HEK293 (cell line): Measurements from ENCODE around the gene GALNT2.

ENCODE experiments used
- CTCF ChIA-PET: fragments of 350-600 bp; formaldehyde crosslinking; extraction: SDS; loops from one replicate; lab custom pipeline; 2021; ENCODE audit warnings: antibody characterized with exemption; lab: Yijun Ruan, JAX
- POLR2A ChIA-PET: fragments of 300-600 bp; formaldehyde crosslinking; extraction: SDS; loops from one replicate; lab custom pipeline; 2020; ENCODE audit warnings: antibody characterized with exemption, inconsistent platforms; lab: Yijun Ruan, JAX
- H3K27ac ChIP-seq: fragments of 200-500 bp; sonication (Bioruptor generic); 2 replicates; pipeline ENCODE4 v1.5.1; 2014; ENCODE audit warnings: low read depth, low read length, control low read depth, inconsistent platforms; ENCODE audit errors: extremely low read depth
- H3K36me3 ChIP-seq, 2 experiments: fragments of 200-500 bp in 1 of 2; sonication (Bioruptor generic) in 1 of 2; 1 replicate in 1 of 2; 2 replicates in 1 of 2; pipeline ENCODE4 v1.5.1; 2014 to 2017; ENCODE audit warnings: inconsistent platforms in 2 of 2, low read length in 2 of 2; ENCODE audit not compliant: control insufficient read depth in 2 of 2, insufficient read depth in 1 of 2
- H3K4me1 ChIP-seq: fragments of 200-500 bp; sonication (Bioruptor generic); 2 replicates; pipeline ENCODE4 v1.5.1; 2014; ENCODE audit warnings: mild to moderate bottlenecking, low read length, inconsistent platforms; ENCODE audit not compliant: control insufficient read depth, insufficient read depth
- H3K4me3 ChIP-seq: 2 replicates; pipeline ENCODE4 v1.5.1; 2011; ENCODE audit warnings: low read depth, mild to moderate bottlenecking, control low read depth, low read length, moderate library complexity
- H3K9me3 ChIP-seq: fragments of 200-500 bp; sonication (Bioruptor generic); 2 replicates; pipeline ENCODE4 v1.5.1; 2014; ENCODE audit warnings: low read depth, low read length, inconsistent platforms; ENCODE audit not compliant: control insufficient read depth, insufficient read depth
- CTCF ChIP-seq: fragments of 450-650 bp; formaldehyde crosslinking; IDR thresholded peaks from 2 replicates; pipeline ENCODE4 v1.5.1; 2016; ENCODE audit warnings: missing biosample characterization, missing genetic modification characterization
- ELK4 ChIP-seq: IDR thresholded peaks from 2 replicates; pipeline ENCODE4 v1.6.1; 2011; ENCODE audit warnings: mild to moderate bottlenecking, low read depth, low read length, borderline replicate concordance
- GLIS1 ChIP-seq: fragments of 450-650 bp; formaldehyde crosslinking; IDR thresholded peaks from 2 replicates; pipeline ENCODE4 v1.5.1; 2016; ENCODE audit warnings: missing biosample characterization, missing genetic modification characterization
- KLF7 ChIP-seq: fragments of 450-650 bp; formaldehyde crosslinking; IDR thresholded peaks from 2 replicates; pipeline ENCODE4 v1.5.1; 2016; ENCODE audit warnings: missing biosample characterization, missing genetic modification characterization, borderline replicate concordance
- OVOL3 ChIP-seq: fragments of 450-650 bp; formaldehyde crosslinking; IDR thresholded peaks from 2 replicates; pipeline ENCODE4 v1.5.1; 2016; ENCODE audit warnings: missing biosample characterization, missing genetic modification characterization
- TCF7L2 ChIP-seq: IDR thresholded peaks from 2 replicates; pipeline ENCODE4 v1.6.1; 2011; ENCODE audit warnings: low read depth, mild to moderate bottlenecking, inconsistent platforms, low read length, moderate library complexity, borderline replicate concordance
- ZBTB17 ChIP-seq: fragments of 450-650 bp; formaldehyde crosslinking; IDR thresholded peaks from 2 replicates; pipeline ENCODE4 v1.5.1; 2016; ENCODE audit warnings: missing biosample characterization, missing genetic modification characterization
- ZBTB26 ChIP-seq: fragments of 450-650 bp; formaldehyde crosslinking; optimal IDR thresholded peaks from 2 replicates; pipeline ENCODE3; 2016; ENCODE audit warnings: missing biosample characterization, mild to moderate bottlenecking, missing genetic modification characterization
- ZBTB7A ChIP-seq: fragments of 450-650 bp; formaldehyde crosslinking; IDR thresholded peaks from 2 replicates; pipeline ENCODE4 v1.5.1; 2016; ENCODE audit warnings: low read depth, missing biosample characterization, missing genetic modification characterization
- ZNF10 ChIP-seq: fragments of 450-650 bp; formaldehyde crosslinking; IDR thresholded peaks from 2 replicates; pipeline ENCODE4 v1.5.1; 2017; ENCODE audit warnings: missing biosample characterization, missing genetic modification characterization
- ZNF184 ChIP-seq: fragments of 450-650 bp; IDR thresholded peaks from 2 replicates; pipeline ENCODE4 v1.5.1; 2018; ENCODE audit warnings: missing biosample characterization, mild to moderate bottlenecking, missing genetic modification characterization
- ZNF211 ChIP-seq: fragments of 450-650 bp; formaldehyde crosslinking; IDR thresholded peaks from 2 replicates; pipeline ENCODE4 v1.5.1; 2016; ENCODE audit warnings: low read depth, missing biosample characterization, missing genetic modification characterization
- ZNF214 ChIP-seq: fragments of 450-650 bp; formaldehyde crosslinking; IDR thresholded peaks from 2 replicates; pipeline ENCODE4 v1.5.1; 2017; ENCODE audit warnings: missing biosample characterization, mild to moderate bottlenecking, missing genetic modification characterization, borderline replicate concordance
- ZNF23 ChIP-seq: fragments of 450-650 bp; formaldehyde crosslinking; IDR thresholded peaks from 2 replicates; pipeline ENCODE4 v1.5.1; 2016; ENCODE audit warnings: missing biosample characterization, missing genetic modification characterization, borderline replicate concordance
- ZNF239 ChIP-seq: fragments of 450-650 bp; formaldehyde crosslinking; IDR thresholded peaks from 2 replicates; pipeline ENCODE4 v1.5.1; 2016; ENCODE audit warnings: missing biosample characterization, missing genetic modification characterization
- ZNF248 ChIP-seq: fragments of 450-650 bp; formaldehyde crosslinking; IDR thresholded peaks from 2 replicates; pipeline ENCODE4 v1.5.1; 2017; ENCODE audit warnings: missing biosample characterization, missing genetic modification characterization
- ZNF324 ChIP-seq: fragments of 450-650 bp; formaldehyde crosslinking; IDR thresholded peaks from 2 replicates; pipeline ENCODE4 v1.5.1; 2016; ENCODE audit warnings: missing biosample characterization, missing genetic modification characterization
- ZNF501 ChIP-seq: fragments of 450-650 bp; formaldehyde crosslinking; IDR thresholded peaks from 2 replicates; pipeline ENCODE4 v1.5.1; 2016; ENCODE audit warnings: missing biosample characterization, missing genetic modification characterization
- ZNF548 ChIP-seq: fragments of 450-650 bp; formaldehyde crosslinking; IDR thresholded peaks from 2 replicates; pipeline ENCODE4 v1.5.1; 2016; ENCODE audit warnings: missing biosample characterization, missing genetic modification characterization
- ZNF555 ChIP-seq: fragments of 450-650 bp; formaldehyde crosslinking; conservative IDR thresholded peaks from 2 replicates; pipeline ENCODE4 v1.5.1; 2017; ENCODE audit warnings: missing biosample characterization, mild to moderate bottlenecking, missing genetic modification characterization, inconsistent platforms
- ZNF623 ChIP-seq: fragments of 450-650 bp; formaldehyde crosslinking; IDR thresholded peaks from 2 replicates; pipeline ENCODE4 v1.5.1; 2016; ENCODE audit warnings: missing biosample characterization, missing genetic modification characterization
- ZNF654 ChIP-seq: fragments of 450-650 bp; formaldehyde crosslinking; IDR thresholded peaks from 2 replicates; pipeline ENCODE4 v1.5.1; 2016; ENCODE audit warnings: low read depth, missing biosample characterization, missing genetic modification characterization
- ZNF701 ChIP-seq: fragments of 450-650 bp; formaldehyde crosslinking; IDR thresholded peaks from 2 replicates; pipeline ENCODE4 v1.5.1; 2016; ENCODE audit warnings: missing biosample characterization, missing genetic modification characterization
- ZNF747 ChIP-seq: fragments of 450-650 bp; formaldehyde crosslinking; IDR thresholded peaks from 2 replicates; pipeline ENCODE4 v1.5.1; 2016; ENCODE audit warnings: missing biosample characterization, missing genetic modification characterization
- ZNF837 ChIP-seq: fragments of 450-650 bp; formaldehyde crosslinking; IDR thresholded peaks from 2 replicates; pipeline ENCODE4 v1.5.1; 2016; ENCODE audit warnings: missing biosample characterization, missing genetic modification characterization
- TF ChIP-seq, protein P1 (sequence below): fragments of 450-650 bp; formaldehyde crosslinking; IDR thresholded peaks from 2 replicates; pipeline ENCODE4 v1.5.1; 2016; ENCODE audit warnings: missing biosample characterization, missing genetic modification characterization
- TF ChIP-seq, protein P2 (sequence below): fragments of 450-650 bp; formaldehyde crosslinking; IDR thresholded peaks from 2 replicates; pipeline ENCODE4 v1.5.1; 2016; ENCODE audit warnings: missing biosample characterization, missing genetic modification characterization
- TF ChIP-seq, protein P3 (sequence below): fragments of 450-650 bp; formaldehyde crosslinking; IDR thresholded peaks from 2 replicates; pipeline ENCODE4 v1.5.1; 2016; ENCODE audit warnings: missing biosample characterization, missing genetic modification characterization

The GALNT2 gene

GRCh38 chr1:230230273-230230672 is 163.2 kb downstream of the GALNT2 start:
- no peaks in the 10 kb centered on the region for H3K4me1 ChIP-seq
- H3K36me3 ChIP-seq, result no peaks in the 10 kb centered on the region
- POLR2A ChIA-PET, result no interaction called here
- TF ChIP-seq, protein P1, sequence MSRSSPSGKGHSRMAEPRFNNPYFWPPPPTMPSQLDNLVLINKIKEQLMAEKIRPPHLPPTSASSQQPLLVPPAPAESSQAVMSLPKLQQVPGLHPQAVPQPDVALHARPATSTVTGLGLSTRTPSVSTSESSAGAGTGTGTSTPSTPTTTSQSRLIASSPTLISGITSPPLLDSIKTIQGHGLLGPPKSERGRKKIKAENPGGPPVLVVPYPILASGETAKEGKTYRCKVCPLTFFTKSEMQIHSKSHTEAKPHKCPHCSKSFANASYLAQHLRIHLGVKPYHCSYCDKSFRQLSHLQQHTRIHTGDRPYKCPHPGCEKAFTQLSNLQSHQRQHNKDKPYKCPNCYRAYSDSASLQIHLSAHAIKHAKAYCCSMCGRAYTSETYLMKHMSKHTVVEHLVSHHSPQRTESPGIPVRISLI (tag by site-specific recombination), result no peak
- TF ChIP-seq GLIS1, result no peak
- no peak for TF ChIP-seq ZBTB17
- no peak for TF ChIP-seq ZNF248 (tag by site-specific recombination)
- TF ChIP-seq ZNF747, result no peak
- no peak for TF ChIP-seq CTCF (tag by site-specific recombination)
- TF ChIP-seq ZNF324 (tag by site-specific recombination), result no peak
- no peak for TF ChIP-seq ZNF623 (tag by site-specific recombination)
- TF ChIP-seq ZBTB7A (tag by site-specific recombination), result no peak
- no peak overlapping the region for H3K4me3 ChIP-seq
- CTCF ChIA-PET, result no interaction called here
- H3K9me3 ChIP-seq, result no peaks in the 10 kb centered on the region
- no peak overlapping the region for H3K27ac ChIP-seq

- no peaks in the 10 kb centered on the region for H3K4me1 ChIP-seq
- ChIA-PET POLR2A (no interaction called here), CTCF (interaction anchor here (0.6 kb wide), 1 partner anchor 8 kb away, joined by 3 read pairs; no protein-coding TSS in a partner anchor)
- H3K27ac ChIP-seq, result no peak overlapping the region
- TF ChIP-seq, protein P2, sequence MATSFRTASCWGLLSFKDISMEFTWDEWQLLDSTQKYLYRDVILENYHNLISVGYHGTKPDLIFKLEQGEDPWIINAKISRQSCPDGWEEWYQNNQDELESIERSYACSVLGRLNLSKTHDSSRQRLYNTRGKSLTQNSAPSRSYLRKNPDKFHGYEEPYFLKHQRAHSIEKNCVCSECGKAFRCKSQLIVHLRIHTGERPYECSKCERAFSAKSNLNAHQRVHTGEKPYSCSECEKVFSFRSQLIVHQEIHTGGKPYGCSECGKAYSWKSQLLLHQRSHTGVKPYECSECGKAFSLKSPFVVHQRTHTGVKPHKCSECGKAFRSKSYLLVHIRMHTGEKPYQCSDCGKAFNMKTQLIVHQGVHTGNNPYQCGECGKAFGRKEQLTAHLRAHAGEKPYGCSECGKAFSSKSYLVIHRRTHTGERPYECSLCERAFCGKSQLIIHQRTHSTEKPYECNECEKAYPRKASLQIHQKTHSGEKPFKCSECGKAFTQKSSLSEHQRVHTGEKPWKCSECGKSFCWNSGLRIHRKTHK (tag by site-specific recombination), result no peak
- no peak for TF ChIP-seq ZNF623 (tag by site-specific recombination)
- no peak for TF ChIP-seq OVOL3 (tag by site-specific recombination)
- no peak for TF ChIP-seq KLF7 (tag by site-specific recombination)
- TF ChIP-seq ZNF184, result no peak
- TF ChIP-seq ZNF23 (tag by site-specific recombination), result no peak
- no peak for TF ChIP-seq ZNF548
- no peak for TF ChIP-seq ZNF654 (tag by site-specific recombination)
- TF ChIP-seq ZNF239 (tag by site-specific recombination), result no peak
- no peak for TF ChIP-seq ZNF211 (tag by site-specific recombination)
- no peak for TF ChIP-seq ZNF214 (tag by site-specific recombination)
- TF ChIP-seq ZNF837, result no peak
- no peak for TF ChIP-seq ZBTB26
- TF ChIP-seq ZNF10, result no peak
- no peak for TF ChIP-seq ELK4
- no peak for TF ChIP-seq ZNF501
- no peak for TF ChIP-seq TCF7L2
- TF ChIP-seq, protein P3, sequence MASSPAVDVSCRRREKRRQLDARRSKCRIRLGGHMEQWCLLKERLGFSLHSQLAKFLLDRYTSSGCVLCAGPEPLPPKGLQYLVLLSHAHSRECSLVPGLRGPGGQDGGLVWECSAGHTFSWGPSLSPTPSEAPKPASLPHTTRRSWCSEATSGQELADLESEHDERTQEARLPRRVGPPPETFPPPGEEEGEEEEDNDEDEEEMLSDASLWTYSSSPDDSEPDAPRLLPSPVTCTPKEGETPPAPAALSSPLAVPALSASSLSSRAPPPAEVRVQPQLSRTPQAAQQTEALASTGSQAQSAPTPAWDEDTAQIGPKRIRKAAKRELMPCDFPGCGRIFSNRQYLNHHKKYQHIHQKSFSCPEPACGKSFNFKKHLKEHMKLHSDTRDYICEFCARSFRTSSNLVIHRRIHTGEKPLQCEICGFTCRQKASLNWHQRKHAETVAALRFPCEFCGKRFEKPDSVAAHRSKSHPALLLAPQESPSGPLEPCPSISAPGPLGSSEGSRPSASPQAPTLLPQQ, result no peak
- no peak for TF ChIP-seq ZNF701 (tag by site-specific recombination)
- TF ChIP-seq ZNF555, result no peak
- H3K4me3 ChIP-seq, result no peak overlapping the region
- H3K9me3 ChIP-seq, result no peaks in the 10 kb centered on the region
- H3K36me3 ChIP-seq, result no peaks in the 10 kb centered on the region
Measured at GRCh38 chr1:230230948-230231773, 164.1 kb downstream of the GALNT2 start.
